SKM-1 treated with dmso at 0.1 percent for 144 hours (cell line): ENCODE results near the gene JAK2.
"Not testable (repeated sequence)": the region's sequence is repeated elsewhere in the genome, so short reads cannot be mapped to it uniquely, and the experiment has no call there.

ENCODE experiments used
- DNase-seq: peaks from one replicate; lab custom pipeline; 2025; ENCODE audit not compliant: unreplicated experiment; lab: John Stamatoyannopoulos, UW

Gene JAK2

DNA sequence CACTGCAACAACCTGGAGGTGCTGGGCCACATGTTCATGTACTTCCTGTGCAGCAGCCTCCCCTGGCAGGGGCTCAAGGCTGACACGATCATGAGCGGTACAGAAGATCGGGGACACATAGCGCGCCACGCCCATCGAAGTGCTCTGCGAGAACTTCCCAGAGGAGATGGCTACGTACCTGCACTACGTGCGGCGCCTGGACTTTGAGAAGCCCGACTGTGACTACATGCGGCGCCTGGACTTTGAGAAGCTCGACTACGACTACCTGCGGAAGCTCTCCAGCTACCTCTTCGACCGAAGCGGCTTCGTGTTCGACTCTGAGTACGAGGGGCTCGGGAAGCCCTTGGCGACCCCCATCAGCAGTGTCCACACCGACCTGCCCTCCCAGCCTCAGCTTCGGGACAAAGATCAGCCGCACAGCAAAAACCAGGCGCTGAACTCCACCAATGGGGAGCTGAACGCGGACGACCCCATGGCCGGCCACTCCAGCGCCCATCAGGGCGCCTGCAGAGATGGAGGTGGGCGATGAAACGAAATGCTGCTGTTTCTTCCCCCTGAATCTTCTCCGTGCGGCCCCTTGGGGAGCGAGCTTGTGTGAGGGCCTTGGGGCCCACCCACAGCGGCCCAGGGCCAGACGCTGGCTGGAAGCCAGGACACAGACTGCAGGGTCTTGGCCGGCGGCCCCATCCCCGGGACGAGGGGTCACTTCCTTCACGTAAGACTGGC, 56.5 kb downstream of the JAK2 start:
- DNase-seq = no peak

DNA sequence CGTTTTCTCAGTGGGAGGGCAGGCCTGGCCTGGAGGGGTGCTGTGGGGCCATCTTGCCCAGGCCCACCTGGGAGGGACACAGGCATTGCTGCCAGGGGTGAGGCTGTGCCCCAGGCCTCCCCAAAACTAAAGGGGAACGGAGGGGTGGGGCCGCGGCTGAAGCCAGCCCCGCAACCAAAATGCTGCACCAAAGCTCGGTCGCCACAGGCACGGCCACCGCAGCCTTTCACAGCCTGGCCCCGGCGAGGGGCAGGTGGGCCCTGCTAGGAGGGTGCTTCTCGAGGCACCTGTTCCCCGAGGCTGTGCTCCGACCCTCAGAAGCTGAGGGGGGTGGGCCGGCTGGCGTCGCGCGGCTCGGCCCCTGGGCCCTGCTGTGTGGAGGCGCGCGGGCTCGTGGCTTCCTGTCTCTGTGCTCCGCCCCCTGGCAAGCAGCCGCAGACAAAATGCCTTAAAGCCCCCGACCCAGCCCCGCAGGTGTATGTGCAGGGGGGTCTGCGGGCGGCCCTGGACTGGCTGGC, 57.6 kb downstream of the JAK2 start:
- no peak for DNase-seq

DNA sequence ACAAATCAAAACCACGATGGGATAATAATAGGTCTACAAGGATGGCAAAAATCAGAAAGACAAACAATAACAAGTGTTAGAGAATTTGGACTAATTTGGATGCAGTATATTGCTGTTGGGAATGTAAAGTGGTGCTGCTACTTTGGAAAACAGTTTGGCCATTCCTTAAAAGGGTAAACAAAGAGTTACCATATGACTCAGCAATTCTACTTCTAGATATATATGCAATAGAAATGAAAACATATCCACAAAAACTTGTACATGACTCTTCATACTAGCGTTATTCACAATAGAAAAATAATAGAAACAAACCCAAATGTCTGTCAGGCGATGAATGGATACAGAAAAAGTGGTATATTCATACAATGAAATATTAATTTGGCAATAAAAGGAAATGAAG, 58.3 kb downstream of the JAK2 start:
- DNase-seq = no peak

DNA sequence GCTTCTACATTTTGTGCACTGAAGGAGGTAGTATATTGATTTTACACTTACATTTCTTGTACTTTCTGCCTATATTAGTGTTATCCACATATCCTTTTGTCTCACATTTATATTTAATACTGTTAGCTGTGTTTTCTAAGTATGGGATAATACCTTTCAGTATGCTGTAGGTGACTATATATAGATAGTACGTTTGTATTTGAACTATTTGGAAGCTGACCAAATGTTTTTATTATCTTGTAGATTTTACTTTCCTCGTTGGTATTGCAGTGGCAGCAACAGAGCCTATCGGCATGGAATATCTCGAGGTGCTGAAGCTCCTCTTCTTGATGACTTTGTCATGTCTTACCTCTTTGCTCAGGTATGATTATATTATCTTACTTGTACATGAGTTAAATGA, 59.1 kb downstream of the JAK2 start:
- no peak for DNase-seq

DNA sequence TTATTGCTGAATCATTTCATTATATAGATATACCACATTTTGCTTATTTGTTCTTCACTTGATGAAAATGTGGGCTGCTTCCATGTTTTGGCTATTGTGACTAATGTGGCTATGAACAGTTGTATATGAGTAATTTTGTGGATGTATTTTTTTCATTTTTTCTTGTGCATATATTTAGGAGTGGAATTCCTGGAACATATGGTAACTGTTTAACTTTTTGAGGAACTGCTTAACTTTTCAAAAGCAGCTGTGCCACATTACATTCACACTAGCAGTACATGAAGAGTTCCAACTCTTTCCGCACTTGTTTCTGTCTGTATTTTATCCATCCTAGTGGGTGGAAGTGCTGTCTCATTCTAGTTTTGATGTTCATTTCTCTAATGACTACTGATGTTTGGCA, 67.8 kb downstream of the JAK2 start:
- DNase-seq = no peak

DNA sequence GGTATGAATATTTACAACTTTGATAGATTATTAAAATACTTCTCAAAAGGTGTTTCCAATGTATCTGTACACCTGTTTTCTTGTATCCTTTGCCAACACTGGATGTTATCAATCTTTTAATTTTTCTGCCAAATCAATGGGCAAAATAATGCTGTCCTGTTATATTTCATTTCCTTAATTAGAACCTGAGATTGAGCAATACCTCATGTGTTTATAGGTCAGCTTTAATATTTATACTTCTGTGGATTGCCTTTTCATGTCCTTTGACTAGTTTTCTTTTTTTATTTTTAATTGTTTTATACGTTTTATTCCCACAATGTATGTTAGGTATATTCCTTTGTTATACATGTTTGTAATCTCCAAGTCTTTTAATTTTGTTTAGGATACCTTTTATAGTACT, 77.6 kb downstream of the JAK2 start:
- DNase-seq = no peak

DNA sequence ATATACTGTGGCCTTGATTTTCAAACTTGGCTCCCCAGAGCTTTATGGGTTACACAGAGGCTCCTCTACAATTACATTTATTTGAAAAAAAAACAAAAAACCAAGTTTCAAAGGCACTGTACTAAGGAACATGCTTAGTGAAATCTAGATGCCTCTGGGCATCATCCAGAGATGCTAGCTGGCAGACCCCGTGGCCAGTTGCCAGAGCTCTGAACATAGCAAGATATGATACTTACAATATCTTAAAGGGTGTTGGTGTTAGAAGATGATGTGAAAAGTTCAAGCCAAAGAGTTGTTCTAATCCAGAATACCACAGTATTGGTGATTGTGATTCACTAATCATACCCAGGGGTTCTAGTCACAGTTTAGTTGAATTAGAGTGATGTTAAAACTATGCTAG, 87.8 kb downstream of the JAK2 start:
- DNase-seq = no peak

DNA sequence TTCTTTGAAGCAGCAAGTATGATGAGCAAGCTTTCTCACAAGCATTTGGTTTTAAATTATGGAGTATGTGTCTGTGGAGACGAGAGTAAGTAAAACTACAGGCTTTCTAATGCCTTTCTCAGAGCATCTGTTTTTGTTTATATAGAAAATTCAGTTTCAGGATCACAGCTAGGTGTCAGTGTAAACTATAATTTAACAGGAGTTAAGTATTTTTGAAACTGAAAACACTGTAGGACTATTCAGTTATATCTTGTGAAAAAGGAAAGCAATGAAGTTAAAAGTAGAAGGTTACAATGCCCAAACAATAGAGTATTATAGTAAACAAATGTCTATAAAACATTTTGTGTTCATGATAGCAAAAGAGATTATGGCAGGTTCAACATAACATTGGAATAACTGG, 88.6 kb downstream of the JAK2 start:
- no peak for DNase-seq

DNA sequence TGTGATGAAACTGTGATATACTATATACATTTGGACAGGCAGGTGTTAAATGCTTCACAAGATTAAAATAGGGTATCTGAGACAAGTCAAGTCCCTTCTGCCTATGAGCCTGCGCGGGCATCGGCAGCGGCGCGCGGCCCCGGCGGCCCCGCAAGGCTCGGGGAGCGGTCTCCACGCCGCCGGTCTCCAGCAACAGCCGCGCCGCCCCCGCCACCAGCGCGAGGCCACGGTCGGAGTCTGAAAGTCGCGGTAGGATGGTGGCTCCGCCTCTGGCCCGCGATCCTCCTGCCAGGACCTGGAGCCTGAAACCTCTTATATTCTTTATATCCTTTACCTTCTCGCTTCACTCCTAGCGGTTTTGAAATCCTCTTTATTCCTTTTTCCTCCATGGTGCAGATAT, 100.9 kb downstream of the JAK2 start:
- DNase-seq = no peak

DNA sequence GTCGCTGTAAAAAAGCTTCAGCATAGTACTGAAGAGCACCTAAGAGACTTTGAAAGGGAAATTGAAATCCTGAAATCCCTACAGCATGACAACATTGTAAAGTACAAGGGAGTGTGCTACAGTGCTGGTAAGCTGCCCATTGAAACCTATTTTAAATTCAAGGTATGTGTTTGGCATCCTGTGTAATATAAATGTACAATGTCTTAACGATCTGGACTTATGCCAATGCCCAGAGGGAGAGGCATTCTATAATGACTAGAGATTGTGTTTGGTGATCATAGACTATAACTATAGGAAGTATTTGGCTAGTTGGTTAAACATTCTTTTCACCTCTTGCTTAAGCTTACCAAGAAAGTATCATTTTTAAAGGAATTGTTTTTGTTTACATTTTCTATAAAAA, 104.7 kb downstream of the JAK2 start:
- no peak for DNase-seq

DNA sequence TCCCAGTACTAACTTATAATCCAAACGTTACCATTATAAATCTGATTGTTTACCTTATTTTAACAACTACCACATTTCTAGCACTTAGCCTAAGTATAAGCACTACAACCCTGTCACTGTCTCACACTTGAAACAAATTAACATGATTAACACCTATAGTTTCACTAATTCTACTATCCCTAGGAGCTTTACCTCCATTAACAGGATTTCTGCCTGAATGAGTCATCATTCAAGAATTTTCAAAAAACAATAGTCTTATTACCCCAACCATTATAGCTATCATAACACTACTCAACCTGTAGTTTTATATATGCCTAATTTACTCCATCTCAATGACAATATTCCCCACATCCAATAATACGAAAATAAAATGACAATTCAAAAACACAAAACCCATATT, 110.7 kb downstream of the JAK2 start:
- DNase-seq = no peak

DNA sequence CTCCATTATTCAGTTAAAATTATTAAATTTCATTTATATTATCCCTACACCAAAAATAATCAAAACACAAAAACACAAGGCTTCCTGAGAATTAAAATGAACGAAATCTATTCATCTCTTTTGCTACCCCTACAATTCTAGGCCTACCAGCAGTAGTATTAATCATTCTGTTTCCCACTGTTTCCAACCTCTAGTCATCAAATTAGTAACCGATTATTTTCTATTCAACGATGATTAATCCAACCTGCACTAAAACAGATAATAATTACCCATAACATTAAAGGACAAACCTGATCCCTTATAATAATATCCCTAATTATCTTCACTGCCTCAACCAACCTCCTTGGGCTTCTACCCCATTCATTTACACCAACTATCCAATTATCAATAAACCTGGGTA, 114.4 kb downstream of the JAK2 start:
- DNase-seq = no peak

DNA sequence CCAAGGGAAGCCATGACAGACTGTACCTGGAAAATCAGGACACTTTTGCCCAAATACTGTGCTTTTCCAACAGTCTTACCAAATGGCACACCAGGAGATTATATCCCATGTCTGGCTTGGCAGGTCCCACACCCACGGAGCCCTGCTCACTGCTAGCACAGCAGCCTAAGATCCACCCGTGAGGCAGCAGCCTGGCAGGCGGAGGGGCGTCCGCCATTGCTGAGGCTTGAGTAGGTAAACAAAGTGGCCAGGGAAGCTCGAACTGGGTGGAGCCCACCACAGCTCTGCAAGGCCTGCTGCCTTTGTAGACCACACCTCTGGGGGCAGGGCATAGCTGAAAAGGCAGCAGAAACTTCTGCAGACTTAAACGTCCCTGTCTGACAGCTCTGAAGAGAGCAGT, 116.1 kb downstream of the JAK2 start:
- DNase-seq = not testable (repeated sequence)

DNA sequence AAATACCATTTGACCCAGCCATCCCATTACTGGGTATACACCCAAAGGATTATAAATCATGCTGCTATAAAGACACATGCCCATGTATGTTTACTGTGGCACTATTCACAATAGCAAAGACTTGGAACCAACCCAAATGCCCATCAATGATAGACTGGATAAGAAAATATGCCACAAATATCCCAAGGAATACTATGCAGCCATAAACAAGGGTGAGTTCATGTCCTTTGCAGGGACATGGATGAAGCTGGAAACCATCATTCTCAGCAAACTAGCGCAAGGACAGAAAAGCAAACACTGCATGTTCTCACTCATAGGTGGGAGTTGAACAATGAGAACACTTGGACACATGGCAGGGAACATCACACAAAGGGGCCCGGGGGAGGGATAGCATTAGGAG, 121.4 kb downstream of the JAK2 start:
- DNase-seq = not testable (repeated sequence)

DNA sequence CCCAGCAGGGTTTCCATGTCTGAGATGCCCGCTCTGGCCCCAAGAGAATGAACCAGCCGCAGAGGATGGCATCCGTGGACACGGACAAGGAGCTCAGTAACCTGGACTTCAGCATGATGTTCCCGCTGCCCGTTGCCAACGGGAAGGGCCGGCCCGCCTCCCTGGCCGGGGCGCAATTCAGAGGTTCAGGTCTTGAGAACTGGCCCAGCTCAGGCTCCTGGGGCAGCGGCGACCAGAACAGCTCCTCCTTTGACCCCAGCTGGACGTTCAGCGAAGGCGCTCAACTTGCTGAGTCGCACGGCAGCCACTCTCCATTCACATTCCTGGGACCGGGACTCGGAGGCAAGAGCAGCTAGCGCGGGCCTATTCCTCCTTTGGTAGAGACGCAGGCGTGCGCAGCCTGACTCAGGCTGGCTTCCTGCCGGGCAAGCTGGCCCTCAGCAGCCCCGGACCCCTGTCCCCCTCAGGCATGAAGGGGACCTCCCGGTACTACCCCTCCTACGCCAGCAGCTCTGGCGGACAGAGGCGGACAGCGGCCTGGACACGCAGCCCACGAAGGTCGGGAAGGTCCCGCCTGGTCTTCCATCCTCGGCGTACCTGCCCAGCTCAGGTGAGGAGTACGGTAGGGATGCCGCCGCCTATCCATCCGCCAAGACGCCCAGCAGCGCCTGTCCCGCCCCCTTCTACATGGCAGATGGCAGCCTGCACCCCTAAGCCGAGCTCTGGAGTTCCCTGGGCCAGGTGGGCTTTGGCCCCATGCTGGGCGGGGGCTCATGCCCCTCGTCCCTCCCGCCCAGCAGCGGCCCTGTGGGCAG, 126.0 kb downstream of the JAK2 start:
- DNase-seq = no peak

DNA sequence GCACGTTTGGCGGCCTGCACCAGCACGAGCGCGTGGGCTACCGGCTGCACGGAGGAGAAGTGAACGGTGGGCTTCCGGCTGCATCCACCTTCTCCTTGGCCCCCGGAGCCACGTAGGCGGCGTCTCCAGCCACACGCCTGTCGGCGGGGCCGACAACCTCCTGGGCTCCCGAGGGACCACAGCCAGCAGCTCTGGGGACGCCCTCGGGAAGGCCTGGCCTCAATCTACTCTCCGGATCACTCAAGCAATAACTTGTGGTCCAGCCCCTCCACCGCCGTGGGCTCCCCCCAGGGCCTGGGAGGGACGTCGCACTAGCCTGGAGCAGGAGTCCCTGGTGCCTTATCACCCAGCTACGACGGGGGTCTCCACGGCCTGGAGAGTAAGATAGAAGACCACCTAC, 126.6 kb downstream of the JAK2 start:
- DNase-seq = no peak

DNA sequence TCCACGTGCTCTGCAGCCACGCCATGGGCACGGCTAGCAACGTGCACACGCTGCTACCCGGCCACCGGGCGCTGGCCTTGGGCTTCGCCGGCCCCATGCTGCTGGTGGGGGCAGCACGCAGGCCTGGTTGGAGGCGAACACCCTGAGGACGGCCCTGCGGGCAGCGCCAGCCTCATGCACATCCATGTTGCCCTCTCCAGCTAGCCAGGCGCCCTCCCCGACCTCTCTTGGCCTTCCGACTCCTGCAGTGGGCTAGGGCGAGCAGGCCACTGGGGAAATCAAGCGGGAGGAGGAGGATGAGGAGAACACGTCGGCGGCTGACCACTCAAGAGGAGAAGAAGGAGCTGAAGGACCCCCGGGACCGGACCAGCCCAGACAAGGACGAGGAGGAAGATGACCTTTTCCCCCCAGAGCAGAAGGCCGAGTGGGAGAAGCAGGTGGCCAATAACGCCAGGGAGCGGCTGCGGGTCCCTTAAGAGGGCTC, 127.1 kb downstream of the JAK2 start:
- DNase-seq = no peak

DNA sequence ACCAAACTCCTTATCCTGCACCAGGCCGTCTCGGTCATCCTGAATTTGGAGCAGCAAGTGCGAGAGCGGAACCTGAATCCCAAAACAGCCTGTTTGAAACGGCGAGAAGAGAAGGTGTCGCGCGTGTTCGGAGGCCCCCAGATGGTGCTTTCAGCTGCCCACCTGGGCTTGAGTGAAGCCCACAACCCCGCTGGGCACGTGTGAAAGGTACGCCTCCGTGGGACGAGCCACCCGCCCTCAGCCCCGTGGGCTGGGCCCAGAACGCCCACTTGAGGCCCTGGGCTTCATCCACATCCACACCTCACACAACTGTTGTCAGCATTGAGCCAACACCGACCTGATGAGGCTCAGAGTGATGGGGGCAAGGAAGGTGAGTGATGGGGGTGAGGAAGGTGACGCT, 127.6 kb downstream of the JAK2 start:
- DNase-seq = no peak

DNA sequence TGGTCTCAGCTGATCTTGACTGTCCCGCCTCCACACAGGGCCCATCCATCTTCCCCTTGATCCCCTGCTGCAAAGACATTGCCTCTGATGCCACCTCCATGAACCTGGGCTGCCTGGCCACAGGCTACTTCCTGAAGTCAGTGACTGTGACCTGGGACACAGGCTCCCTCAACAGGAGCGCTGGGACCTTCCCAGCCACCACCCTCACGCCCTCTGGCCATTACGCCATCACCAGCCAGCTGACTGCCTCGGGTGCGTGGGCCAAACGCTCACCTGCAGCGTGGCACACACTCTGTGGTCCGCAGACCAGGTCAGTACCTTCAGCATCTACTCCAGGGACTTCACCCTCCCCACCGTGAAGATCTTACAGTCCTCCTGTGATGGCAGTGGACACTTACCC, 128.5 kb downstream of the JAK2 start:
- DNase-seq = no peak

DNA sequence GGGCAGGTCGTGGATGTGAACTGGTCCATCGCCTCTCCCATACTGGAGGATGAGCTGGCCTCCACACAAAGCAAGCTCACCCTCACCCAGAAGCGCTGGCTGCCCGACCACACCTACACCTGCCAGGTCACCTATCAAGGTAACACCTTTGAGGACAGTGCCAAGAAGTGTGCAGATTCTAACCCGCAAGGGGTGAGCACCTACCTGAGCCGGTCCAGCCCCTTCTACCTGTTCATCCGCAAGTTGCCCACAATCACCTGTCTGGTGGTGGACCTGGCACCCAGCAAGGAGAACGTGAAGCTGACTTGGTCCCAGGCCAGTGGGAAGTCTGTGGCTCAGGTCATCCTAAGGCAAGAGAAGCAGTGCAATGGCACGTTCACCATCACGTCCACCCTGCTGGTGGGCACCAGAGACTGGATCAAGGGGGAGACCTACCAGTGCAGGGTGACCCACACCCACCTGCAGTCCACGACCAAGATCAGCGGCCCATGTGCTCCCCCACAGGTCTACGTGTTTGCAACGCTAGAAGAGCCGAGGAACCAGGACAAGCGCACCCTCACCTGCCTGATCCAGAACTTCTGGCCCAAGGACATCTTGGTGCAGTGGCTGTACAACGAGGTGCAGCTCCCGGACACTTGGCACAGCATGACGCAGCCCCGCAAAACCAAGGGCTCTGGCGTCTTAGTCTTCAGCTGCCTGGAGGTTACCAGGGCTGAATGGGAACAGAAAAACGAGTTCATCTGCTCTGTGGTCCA, 129.1 kb downstream of the JAK2 start:
- no peak for DNase-seq

DNA sequence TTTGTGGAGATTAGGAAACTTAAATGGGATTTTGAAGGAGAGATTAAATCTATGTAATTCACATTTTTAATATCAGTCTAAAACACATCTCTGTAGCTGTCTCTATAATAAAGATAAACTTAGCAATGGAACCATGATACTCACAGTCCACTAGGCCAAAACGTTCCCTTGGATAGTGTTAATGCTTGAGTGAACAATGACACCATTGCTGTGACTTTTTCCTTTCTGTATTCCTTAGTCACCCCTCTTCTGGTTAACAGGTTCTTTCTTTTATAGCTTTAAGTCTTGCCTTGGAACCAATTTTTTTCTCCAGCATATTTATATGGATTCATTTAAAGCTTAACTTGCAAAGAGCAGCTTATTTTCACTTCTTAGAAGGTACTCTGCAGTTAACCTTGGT, 137.0 kb downstream of the JAK2 start:
- no peak for DNase-seq

DNA sequence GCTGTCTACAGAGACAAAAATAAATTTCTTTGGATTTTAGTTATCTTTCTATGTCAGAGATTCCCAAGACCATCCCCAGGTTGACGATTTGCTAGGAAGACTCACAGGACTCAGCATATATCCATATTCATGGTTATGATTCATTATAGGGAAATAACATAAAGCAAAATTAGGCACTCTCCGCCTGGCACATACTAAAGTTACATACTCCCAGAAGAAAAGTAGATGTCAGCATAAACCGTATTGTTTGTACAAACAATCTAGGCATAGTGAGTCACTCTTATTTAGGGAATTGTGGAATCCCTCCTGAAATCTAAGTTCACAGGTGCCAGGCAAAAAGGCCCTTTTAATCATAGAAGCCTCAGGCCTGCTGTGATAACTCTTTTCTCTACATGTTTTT, 137.4 kb downstream of the JAK2 start:
- DNase-seq = no peak
